ENCODE data around the gene TLL2. TPM values are rescaled to one million over a fixed set of nuclear protein-coding genes. Genes with fewer than 3 reads are reported as not detected.

The TLL2 gene
- polyA plus RNA-seq, 3 donors = not detected

GRCh38 chr10:96334616-96335526 is 178.9 kb downstream of the TLL2 start:
- no peaks in the 10 kb centered on the region for H3K36me3 Mint-ChIP-seq
- no peak overlapping the region for H3K4me3 Mint-ChIP-seq
- H4K20me1 ChIP-seq (ENCODE audit: insufficient read depth, low read length) = no peaks in the 10 kb centered on the region
- H3K9ac ChIP-seq (ENCODE audit: insufficient read depth, low read length, poor library complexity, severe bottlenecking) = no peak overlapping the region
- no peak overlapping the region for H3K4me3 ChIP-seq (replicated peaks in 1 of 3; ENCODE audit: low read depth in 2 of 3, low read length in 3 of 3)
- no peaks in the 10 kb centered on the region for H3K79me2 ChIP-seq (ENCODE audit: insufficient read depth, low read length)
- H3K27me3 Mint-ChIP-seq (ENCODE audit: low read depth in 3 of 3) = peaks cover 0 to 6% (median 0%) of the 10 kb centered on the region in 3 donors
- H3K4me2 ChIP-seq (replicated peaks; ENCODE audit: extremely low read depth, low read length, poor library complexity, severe bottlenecking) = no peak overlapping the region
- no peak overlapping the region for H2AFZ ChIP-seq (ENCODE audit: insufficient read depth, low read depth, low read length, poor library complexity, severe bottlenecking)
- no peaks in the 10 kb centered on the region for H3K4me1 ChIP-seq (ENCODE audit: control insufficient read depth in 1 of 2, insufficient read depth in 2 of 2, low read length in 2 of 2)
- WGBS (ENCODE audit: insufficient coverage) = 35% methylated on average over 3 of the region's 5 CpGs
- H3K9me3 ChIP-seq (replicated peaks in 1 of 2; ENCODE audit: control insufficient read depth in 1 of 2, insufficient read depth in 1 of 2, low read length in 2 of 2) = no peaks in the 10 kb centered on the region
- peak; percentile 66 for TF ChIP-seq CTCF (IDR thresholded peaks at IDR 0.05)
- H3K36me3 ChIP-seq (replicated peaks in 1 of 2; ENCODE audit: control insufficient read depth in 1 of 2, insufficient read depth in 2 of 2, low read length in 2 of 2) = no peaks in the 10 kb centered on the region
- peak overlapping the region in 1 of 7 donors; percentile 42 for H3K27ac Mint-ChIP-seq
- H3K27me3 ChIP-seq (ENCODE audit: control insufficient read depth in 2 of 2, insufficient read depth in 2 of 2, low read length in 2 of 2) = no peaks in the 10 kb centered on the region
- DNase-seq = peak; percentile 1 to 10 (median 9)
- H3K4me1 Mint-ChIP-seq = peaks cover 5% of the 10 kb centered on the region
- no peak overlapping the region for H3K27ac ChIP-seq (ENCODE audit: low read depth in 1 of 2, low read length in 2 of 2)
- H3K9me3 Mint-ChIP-seq = peaks cover 0 to 2% (median 0%) of the 10 kb centered on the region in 7 donors
- intact Hi-C loops (cut with micrococcal nuclease) = no loop called here

- H3K27me3 Mint-ChIP-seq (ENCODE audit: low read depth in 3 of 3) = peaks cover 0 to 6% (median 0%) of the 10 kb centered on the region in 3 donors
- DNase-seq = no peak
- no peak for TF ChIP-seq CTCF (IDR thresholded peaks at IDR 0.05)
- no peaks in the 10 kb centered on the region for H4K20me1 ChIP-seq (ENCODE audit: insufficient read depth, low read length)
- H3K9me3 ChIP-seq (replicated peaks in 1 of 2; ENCODE audit: control insufficient read depth in 1 of 2, insufficient read depth in 1 of 2, low read length in 2 of 2) = no peaks in the 10 kb centered on the region
- WGBS (ENCODE audit: insufficient coverage) = no CpG with 5 or more reads among the region's 1 CpG
- H3K4me1 Mint-ChIP-seq = peaks cover 5% of the 10 kb centered on the region
- no peak overlapping the region for H3K27ac ChIP-seq (ENCODE audit: low read depth in 1 of 2, low read length in 2 of 2)
- no peak overlapping the region for H3K27ac Mint-ChIP-seq
- H3K9me3 Mint-ChIP-seq = peaks cover 0 to 2% (median 0%) of the 10 kb centered on the region in 7 donors
- no peak overlapping the region for H2AFZ ChIP-seq (ENCODE audit: insufficient read depth, low read depth, low read length, poor library complexity, severe bottlenecking)
- intact Hi-C loops (cut with micrococcal nuclease) = no loop called here
- no peak overlapping the region for H3K4me3 ChIP-seq (replicated peaks in 1 of 3; ENCODE audit: low read depth in 2 of 3, low read length in 3 of 3)
- no peak overlapping the region for H3K4me3 Mint-ChIP-seq
- no peaks in the 10 kb centered on the region for H3K27me3 ChIP-seq (ENCODE audit: control insufficient read depth in 2 of 2, insufficient read depth in 2 of 2, low read length in 2 of 2)
- no peaks in the 10 kb centered on the region for H3K79me2 ChIP-seq (ENCODE audit: insufficient read depth, low read length)
- H3K4me2 ChIP-seq (replicated peaks; ENCODE audit: extremely low read depth, low read length, poor library complexity, severe bottlenecking) = no peak overlapping the region
- H3K9ac ChIP-seq (ENCODE audit: insufficient read depth, low read length, poor library complexity, severe bottlenecking) = no peak overlapping the region
- H3K36me3 ChIP-seq (replicated peaks in 1 of 2; ENCODE audit: control insufficient read depth in 1 of 2, insufficient read depth in 2 of 2, low read length in 2 of 2) = no peaks in the 10 kb centered on the region
- H3K36me3 Mint-ChIP-seq = no peaks in the 10 kb centered on the region
- no peaks in the 10 kb centered on the region for H3K4me1 ChIP-seq (ENCODE audit: control insufficient read depth in 1 of 2, insufficient read depth in 2 of 2, low read length in 2 of 2)
Observed at GRCh38 chr10:96333101-96333500, 180.6 kb downstream of the TLL2 start.
